Measurements from ENCODE around the gene TMEM101.
"Not testable (repeated sequence)": the region's sequence is repeated elsewhere in the genome, so short reads cannot be mapped to it uniquely, and the experiment has no call there.

Gene TMEM101

DNA sequence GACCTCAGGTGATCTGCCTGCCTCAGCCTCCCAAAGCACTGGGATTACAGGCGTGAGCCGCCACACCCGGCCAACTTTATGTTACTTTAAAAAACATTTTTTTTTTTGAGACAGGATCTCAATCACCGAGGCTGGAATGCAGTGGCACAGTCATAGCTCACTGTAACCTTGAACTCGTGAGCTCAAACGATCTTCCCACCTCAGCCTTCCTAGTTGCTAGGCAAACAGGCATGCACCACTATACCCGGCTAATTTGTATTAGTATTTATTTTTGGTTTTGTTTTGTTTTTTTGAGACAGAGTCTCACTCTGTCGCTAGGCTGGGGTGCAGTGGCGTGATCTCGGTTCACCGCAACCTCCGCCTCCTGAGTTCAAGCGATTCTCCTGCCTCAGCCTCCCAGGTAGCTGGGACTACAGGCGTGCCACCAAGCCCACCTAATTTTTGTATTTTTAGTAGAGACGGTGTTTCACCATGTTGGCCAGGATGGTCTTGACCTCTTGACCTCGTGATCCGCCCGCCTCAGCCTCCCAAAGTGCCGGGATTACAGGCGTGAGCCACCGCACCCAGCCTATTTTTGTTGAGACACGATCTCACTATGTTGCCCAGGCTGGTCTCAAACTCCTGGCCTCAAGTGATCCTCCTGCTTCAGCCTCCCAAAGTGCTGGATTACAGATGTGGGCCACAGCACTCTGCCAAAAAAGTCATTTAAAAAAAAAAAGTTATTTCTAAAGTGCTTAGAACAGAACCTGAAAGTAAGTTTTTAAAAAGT lies 42.1 kb downstream of the TMEM101 start:
- DNase-seq = not testable (repeated sequence)

DNA sequence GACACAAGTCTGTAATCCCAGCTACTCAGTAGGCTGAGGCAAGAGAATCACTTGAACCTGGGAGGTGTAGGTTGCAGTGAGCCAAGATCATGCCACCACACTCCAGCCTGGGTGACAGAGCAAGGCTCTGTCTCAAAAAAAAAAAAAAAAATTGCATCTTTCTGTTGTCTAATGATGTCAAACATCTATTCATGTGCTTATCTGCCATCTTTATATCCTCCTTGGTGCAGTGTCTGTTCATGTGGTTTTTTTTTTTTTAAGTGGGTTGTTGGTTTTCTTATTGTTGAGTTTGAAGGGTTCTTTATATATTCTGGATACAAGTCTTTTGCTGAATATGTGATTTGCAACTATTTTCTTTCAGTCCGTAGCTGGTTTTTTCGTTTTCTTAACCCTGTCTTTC lies 43.3 kb downstream of the TMEM101 start:
- DNase-seq = not testable (repeated sequence)

DNA sequence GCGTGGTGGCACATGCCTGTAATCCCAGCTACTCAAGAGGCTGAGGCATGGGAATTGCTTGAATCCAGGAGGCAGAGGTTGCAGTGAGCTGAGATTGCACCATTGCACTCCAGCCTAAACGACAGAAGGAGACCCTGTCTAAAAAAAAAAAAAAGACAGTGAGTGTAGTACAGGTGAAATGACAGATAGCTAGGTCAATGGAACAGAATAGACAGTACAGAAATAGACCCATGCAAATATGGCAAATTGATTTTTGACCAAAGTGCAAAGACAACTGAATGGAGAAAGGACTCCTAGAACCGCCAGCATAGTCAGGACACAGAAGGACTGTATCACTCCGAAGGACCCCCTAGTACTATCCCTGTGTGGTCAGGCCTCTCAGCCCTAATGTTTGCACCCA lies 44.4 kb downstream of the TMEM101 start:
- DNase-seq = no peak

DNA sequence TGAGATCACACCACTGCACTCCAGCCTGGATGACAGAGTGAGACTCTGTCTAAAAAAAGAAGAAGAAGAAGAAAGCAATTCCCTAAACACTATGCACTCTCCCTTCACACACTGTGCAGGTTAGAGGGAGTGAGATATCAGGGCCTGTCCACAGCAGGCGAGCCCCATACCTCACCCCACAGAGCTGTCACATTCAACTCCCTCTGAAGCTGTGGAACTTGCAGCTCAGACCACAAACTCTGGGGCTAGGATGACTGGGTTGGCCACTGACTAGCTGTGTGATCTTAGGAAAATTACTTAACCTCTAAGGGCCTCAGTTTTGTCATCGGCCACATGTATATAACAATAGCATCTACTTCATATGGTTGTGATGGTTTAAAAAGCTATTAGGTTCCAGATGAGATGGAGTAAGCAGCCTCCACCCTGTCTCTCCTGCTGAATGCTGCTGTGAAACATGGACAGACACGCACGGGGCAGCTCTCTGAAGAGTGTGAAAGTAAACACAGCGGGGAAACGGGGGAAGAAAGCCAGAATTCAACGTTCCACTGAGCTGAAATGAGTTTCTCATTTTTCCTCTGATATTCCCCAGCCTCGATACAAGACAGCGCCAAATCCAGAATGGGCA lies 47.4 kb downstream of the TMEM101 start:
- DNase-seq = no peak

DNA sequence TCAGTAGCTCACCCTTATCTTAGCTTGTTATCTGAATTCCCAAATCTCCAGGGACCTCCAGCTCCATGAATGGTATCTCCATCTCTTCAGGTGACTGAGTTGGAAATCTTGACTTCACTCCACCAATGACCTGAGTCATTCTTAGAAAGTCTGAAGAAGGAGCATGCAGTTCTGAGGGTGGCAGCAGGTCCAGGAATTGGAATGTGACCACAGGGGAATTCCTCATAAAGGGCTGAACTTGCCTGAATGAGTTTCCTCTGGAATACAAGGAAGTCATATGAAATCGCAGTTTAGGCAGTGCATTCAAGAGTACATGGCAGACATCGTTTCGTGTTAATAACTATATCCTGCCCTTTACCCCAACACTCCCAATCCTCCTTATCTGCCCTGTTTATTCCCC lies 48.5 kb downstream of the TMEM101 start:
- no peak for DNase-seq

DNA sequence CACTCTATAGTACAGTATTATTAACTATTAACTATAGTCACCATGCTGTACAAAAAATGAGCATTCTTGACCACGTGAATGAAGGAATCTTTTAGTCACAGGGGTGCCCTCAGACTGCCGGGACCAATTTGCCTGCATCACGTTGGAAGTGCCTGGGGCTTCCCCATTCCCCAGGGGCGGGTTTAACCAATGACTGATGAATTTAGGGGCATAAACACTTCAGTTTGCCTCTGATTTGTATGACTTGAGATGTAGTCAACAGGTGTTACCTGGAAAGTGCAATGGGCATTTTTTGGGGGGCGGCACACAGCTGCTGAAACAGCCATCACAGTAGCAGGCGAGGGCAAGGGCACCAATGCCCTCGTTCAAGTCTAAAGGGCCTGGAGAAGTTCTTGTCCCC lies 52.3 kb downstream of the TMEM101 start:
- DNase-seq = no peak

DNA sequence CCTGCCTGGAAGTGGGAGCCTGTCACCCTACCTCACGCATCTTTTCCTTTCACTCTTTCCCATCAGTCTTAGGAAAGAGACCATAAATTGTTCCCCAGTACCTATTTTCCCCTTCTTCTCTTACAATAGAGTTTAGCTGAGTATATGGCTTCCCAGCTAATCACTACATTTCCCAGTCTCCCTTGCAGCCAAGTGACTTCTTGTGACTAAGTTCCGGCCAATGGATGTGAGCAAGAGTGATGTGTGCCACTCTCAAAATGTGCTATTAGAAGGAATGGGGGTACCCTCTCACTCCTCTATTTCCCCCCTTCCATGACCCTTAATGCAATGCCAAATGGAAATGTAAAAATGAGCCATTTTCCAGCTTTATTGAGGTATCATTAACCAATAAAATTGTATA lies 52.8 kb downstream of the TMEM101 start:
- DNase-seq = no peak

DNA sequence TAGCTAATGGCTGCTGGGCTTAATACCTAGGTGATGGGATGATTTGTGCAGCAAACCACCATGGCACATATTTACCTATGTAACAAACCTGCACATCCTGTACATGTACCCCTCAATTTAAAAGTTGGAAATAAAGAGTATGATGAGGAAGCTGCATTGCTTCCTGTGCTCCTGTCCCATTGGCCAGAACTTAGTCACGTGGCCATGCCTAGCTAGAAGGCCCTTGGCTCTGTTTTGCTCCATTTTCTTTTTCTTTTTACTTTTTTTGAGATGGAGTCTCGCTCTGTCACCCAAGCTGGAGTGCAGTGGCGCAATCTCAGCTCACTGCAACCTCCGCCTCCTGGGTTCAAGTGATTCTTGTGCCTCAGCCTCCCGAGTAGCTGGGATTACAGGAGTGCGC lies 53.5 kb downstream of the TMEM101 start:
- DNase-seq = not testable (repeated sequence)
